Activated naive CD8-positive, alpha-beta T cell treated with anti-CD3 and anti-CD28 coated beads, Interleukin-2, amount 10 ng/mL, durations not matched to agents 7 days and 5 days (primary cell): ENCODE results near the gene LUC7L2. TPM values are rescaled to one million over a fixed set of nuclear protein-coding genes. Genes with fewer than 3 reads are reported as not detected.
"Not testable (repeated sequence)": the region's sequence is repeated elsewhere in the genome, so short reads cannot be mapped to it uniquely, and the experiment has no call there.

ENCODE experiments used
- ATAC-seq: fragments of 150-1000 bp; cut with Tn5 transposase; one replicate; pipeline ENCODE4 v1.10.0; 2021; ENCODE audit warnings: low read depth, moderate library complexity
- POLR2A ChIA-PET: fragments of 350-600 bp; sonication (Branson Sonifier 250); formaldehyde crosslinking; loops from one replicate; lab custom pipeline; 2021; ENCODE audit warnings: antibody characterized with exemption; lab: Charles Lee
- DNase-seq: peaks from one replicate; pipeline ENCODE4 v3.0.0; 2021
- H3K27ac Mint-ChIP-seq: one replicate; pipeline ENCODE4 v1.8.0; 2022; ENCODE audit warnings: mild to moderate bottlenecking, mixed read lengths
- H3K27me3 Mint-ChIP-seq: one replicate; pipeline ENCODE4 v1.8.0; 2022; ENCODE audit warnings: mild to moderate bottlenecking, moderate library complexity, mixed read lengths
- H3K36me3 Mint-ChIP-seq: one replicate; pipeline ENCODE4 v1.8.0; 2021; ENCODE audit warnings: mild to moderate bottlenecking, mixed read lengths
- H3K4me1 Mint-ChIP-seq: one replicate; pipeline ENCODE4 v1.8.0; 2021; ENCODE audit warnings: mixed read lengths
- H3K4me3 Mint-ChIP-seq: one replicate; pipeline ENCODE4 v1.8.0; 2022; ENCODE audit warnings: mild to moderate bottlenecking, moderate library complexity, mixed read lengths
- H3K9me3 Mint-ChIP-seq: one replicate; pipeline ENCODE4 v1.8.0; 2021; ENCODE audit warnings: mixed read lengths
- total RNA-seq, 2 experiments: library from RNA; stranded (reverse); gene quantifications; one replicate each; pipeline ENCODE4 v1.2.3, GENCODE V29; 2021

LUC7L2 gene
- total RNA-seq, 2 experiments from 2014 or later: 138 TPM

DNA sequence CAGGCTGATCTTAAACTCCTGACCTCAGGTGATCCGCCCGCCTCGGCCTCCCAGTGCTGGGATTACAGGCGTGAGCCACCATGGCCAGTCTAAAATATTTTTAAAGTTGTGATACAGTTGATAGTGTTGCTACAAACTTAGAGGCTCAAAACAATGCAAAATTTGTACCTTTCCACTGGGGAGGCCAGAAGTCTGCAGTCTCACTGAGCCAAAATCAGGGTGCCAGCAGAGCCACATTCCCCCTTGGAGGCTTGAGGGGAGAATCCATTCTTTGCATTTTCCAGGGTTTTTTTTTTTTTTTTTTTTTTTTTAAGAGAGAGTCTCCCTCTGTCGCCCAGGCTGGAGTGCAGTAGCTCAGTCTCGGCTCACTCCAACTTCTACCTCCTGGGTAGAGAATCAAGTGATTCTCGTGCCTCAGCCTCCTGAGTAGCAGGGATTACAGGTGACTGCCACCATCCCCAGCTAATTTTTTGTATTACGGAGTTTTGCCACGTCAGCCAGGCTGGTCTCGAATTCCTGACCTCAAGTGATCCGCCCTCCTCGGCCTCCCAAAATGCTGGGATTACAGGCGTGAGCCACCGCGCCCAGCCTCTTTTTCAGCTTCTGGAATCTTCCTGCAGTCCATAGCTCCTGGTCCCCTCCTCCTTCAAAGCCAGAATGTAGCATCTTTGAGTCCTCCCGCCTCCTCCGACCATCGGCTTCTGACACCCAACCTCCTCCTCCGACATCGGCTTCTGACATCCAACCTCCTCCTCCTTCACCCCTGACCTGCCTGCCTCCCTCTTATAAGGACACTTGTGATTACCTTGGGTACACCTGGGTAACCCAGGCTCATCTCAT is 86.6 kb downstream of the LUC7L2 start:
- no peak overlapping the region for H3K4me3 Mint-ChIP-seq

DNA sequence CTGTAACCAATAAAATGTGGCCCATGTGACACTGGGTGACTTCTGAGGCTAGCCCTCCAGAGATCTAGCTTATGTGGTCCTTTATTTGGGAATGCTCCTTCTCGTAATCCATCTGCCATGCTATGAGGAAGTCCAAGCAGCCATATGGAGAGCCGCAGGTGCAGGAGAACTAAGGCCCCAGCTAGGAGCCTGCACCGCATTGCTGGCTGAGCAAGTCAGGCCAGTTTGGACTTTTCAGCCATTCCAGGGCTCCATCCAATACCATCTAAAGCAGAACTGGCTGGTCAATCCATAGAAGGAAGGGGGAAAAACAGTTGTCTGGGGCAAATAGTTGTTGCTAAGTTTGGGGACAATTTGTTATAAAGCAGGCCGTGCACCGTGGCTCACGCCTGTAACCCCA is 91.2 kb downstream of the LUC7L2 start:
- H3K36me3 Mint-ChIP-seq: no peaks in the 10 kb centered on the region

More for the DNA sequence above, 86.6 kb downstream of the LUC7L2 start:
- H3K27ac Mint-ChIP-seq: no peak overlapping the region
- H3K36me3 Mint-ChIP-seq: no peaks in the 10 kb centered on the region
- no peak for ATAC-seq
- no peaks in the 10 kb centered on the region for H3K27me3 Mint-ChIP-seq
- no peak for DNase-seq
- H3K9me3 Mint-ChIP-seq: no peaks in the 10 kb centered on the region
- no peaks in the 10 kb centered on the region for H3K4me1 Mint-ChIP-seq
- POLR2A ChIA-PET: no interaction called here

DNA sequence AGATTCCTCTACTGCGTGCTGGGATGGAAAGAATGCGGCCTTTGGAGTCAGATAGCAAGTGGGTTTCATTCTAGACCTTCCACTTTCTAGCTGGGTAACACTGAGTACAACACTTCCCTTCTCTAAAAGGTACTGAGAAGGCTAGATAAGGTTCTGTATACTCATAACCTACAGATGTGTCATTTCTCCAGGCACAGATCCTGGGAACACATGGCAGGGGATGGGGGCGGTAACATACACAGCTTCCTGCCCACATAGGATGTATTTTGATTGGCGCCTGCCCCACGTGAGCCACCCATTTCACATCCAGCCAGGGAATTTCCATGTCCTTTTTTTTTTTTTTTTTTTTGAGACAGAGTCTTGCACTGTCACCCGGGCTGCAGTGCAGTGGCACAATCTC is 91.9 kb downstream of the LUC7L2 start:
- Mint-ChIP-seq H3K27ac (no peak overlapping the region), H3K4me1 (no peaks in the 10 kb centered on the region), H3K27me3 (no peaks in the 10 kb centered on the region), H3K9me3 (no peaks in the 10 kb centered on the region), H3K4me3 (no peak overlapping the region), H3K36me3 (no peaks in the 10 kb centered on the region)
- POLR2A ChIA-PET: no interaction called here
- ATAC-seq (no peak), DNase-seq (no peak)

More for the DNA sequence above, 91.2 kb downstream of the LUC7L2 start:
- ATAC-seq (no peak), DNase-seq (no peak)
- Mint-ChIP-seq H3K27ac (no peak overlapping the region), H3K4me3 (no peak overlapping the region), H3K9me3 (no peaks in the 10 kb centered on the region), H3K4me1 (no peaks in the 10 kb centered on the region), H3K27me3 (no peaks in the 10 kb centered on the region)
- POLR2A ChIA-PET: interaction anchor here (0.6 kb wide), 1 partner anchor 200 kb away, joined by 4 read pairs; no protein-coding TSS in a partner anchor

GRCh38 chr7:139452958-139453672 is 93.4 kb downstream of the LUC7L2 start:
- Mint-ChIP-seq H3K9me3 (no peaks in the 10 kb centered on the region), H3K27ac (no peak overlapping the region), H3K36me3 (no peaks in the 10 kb centered on the region), H3K4me1 (no peaks in the 10 kb centered on the region), H3K27me3 (no peaks in the 10 kb centered on the region), H3K4me3 (no peak overlapping the region)
- ATAC-seq (no peak), DNase-seq (no peak)
- POLR2A ChIA-PET: no interaction called here

DNA sequence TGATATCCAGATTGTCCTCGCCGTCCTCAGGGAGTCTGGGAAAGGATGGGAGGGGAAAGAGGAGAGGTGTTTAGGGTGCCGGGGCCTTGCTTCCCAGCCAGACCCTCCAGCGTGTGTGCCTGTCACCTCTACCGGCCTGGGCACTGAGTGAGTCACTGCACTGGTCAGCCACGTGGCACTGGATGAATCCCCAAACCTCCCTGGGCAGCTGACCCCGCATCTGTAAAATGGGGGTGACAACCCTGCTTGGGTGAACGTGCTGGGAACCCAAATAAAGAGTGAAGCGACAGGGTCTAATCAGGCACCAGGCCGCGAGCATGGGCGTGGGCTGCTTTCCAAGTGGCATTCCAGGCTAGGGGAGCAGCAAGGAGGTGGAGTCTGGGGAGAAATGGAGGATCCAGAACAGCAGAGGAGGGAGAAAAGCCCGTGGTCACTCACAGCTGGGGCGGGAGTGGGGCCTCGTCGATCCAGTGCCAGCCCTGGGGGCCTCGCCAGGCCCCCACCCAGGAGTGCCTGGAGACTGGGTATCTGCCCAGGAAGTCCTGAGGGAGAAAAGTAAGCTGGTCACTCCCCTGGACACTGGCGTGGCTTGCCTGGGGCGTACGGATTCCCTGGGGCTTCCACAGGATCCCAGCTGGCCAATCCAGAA is 94.1 kb downstream of the LUC7L2 start:
- H3K4me3 Mint-ChIP-seq: no peak overlapping the region
- DNase-seq (no peak), ATAC-seq (no peak)
- no peak overlapping the region for H3K27ac Mint-ChIP-seq
- POLR2A ChIA-PET: no interaction called here
- H3K4me1 Mint-ChIP-seq: no peaks in the 10 kb centered on the region
- no peaks in the 10 kb centered on the region for H3K27me3 Mint-ChIP-seq
- no peaks in the 10 kb centered on the region for H3K9me3 Mint-ChIP-seq
- H3K36me3 Mint-ChIP-seq: no peaks in the 10 kb centered on the region

DNA sequence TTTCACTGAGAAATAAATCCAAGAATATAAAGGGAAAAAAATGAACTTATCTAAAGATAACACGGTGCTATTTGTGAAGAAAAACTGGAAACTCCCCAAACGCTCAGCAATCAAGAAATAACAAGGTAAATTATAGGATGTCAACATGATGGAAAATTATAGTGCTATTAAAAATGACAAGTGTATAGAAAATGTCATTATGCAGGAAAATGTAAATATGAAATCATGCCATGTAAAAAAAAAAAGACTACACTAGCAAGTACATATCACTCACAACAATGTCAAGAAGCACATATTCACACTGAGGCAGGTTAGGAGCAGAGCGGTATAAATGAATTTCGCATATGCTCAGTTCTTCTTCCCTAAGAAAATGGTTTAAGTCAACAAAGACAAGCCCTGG is 96.1 kb downstream of the LUC7L2 start:
- Mint-ChIP-seq H3K27ac (no peak overlapping the region), H3K27me3 (no peaks in the 10 kb centered on the region), H3K4me1 (no peaks in the 10 kb centered on the region), H3K4me3 (no peak overlapping the region), H3K36me3 (no peaks in the 10 kb centered on the region), H3K9me3 (no peaks in the 10 kb centered on the region)
- ATAC-seq (no peak), DNase-seq (no peak)
- POLR2A ChIA-PET: no interaction called here

GRCh38 chr7:139456511-139456910 is 96.8 kb downstream of the LUC7L2 start:
- Mint-ChIP-seq H3K27me3 (no peaks in the 10 kb centered on the region), H3K27ac (no peak overlapping the region), H3K36me3 (no peaks in the 10 kb centered on the region), H3K9me3 (no peaks in the 10 kb centered on the region), H3K4me1 (no peaks in the 10 kb centered on the region), H3K4me3 (no peak overlapping the region)
- ATAC-seq (no peak), DNase-seq (no peak)
- POLR2A ChIA-PET: no interaction called here

GRCh38 chr7:139457153-139457946 is 97.7 kb downstream of the LUC7L2 start:
- no peak for DNase-seq
- H3K36me3 Mint-ChIP-seq: no peaks in the 10 kb centered on the region
- H3K9me3 Mint-ChIP-seq: no peaks in the 10 kb centered on the region
- no peaks in the 10 kb centered on the region for H3K27me3 Mint-ChIP-seq
- POLR2A ChIA-PET: no interaction called here
- no peak for ATAC-seq
- no peaks in the 10 kb centered on the region for H3K4me1 Mint-ChIP-seq
- no peak overlapping the region for H3K4me3 Mint-ChIP-seq
- H3K27ac Mint-ChIP-seq: no peak overlapping the region

- H3K27me3 Mint-ChIP-seq, ATAC-seq, H3K4me1 Mint-ChIP-seq, H3K27ac Mint-ChIP-seq, H3K9me3 Mint-ChIP-seq, POLR2A ChIA-PET, H3K36me3 Mint-ChIP-seq, DNase-seq, H3K4me3 Mint-ChIP-seq: not testable (repeated sequence)
These were observed 103.7 kb downstream of the LUC7L2 start for GRCh38 chr7:139463421-139463820.

DNA sequence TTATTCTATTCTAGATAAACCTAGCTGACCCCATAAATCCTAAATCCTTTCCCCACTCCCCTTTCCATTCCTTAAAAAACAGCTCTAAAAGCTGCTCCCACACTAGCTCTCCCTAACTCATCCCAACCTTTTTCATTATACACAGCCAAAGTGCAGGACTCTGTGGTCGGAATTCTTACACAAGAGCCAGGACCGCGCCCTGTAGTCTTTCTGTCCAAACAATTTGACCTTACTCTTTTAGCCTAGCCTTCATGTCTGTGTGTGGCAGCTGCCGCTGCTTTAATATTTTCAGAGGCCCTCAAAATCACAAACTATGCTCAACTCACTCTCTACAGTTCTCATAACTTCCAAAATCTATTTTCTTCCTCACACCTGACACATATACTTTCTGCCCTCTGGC is 104.8 kb downstream of the LUC7L2 start:
- H3K27me3 Mint-ChIP-seq, H3K36me3 Mint-ChIP-seq, H3K4me3 Mint-ChIP-seq, POLR2A ChIA-PET, H3K27ac Mint-ChIP-seq, ATAC-seq, H3K9me3 Mint-ChIP-seq, DNase-seq, H3K4me1 Mint-ChIP-seq: not testable (repeated sequence)

GRCh38 chr7:139465072-139465471 is 105.4 kb downstream of the LUC7L2 start:
- H3K27me3 Mint-ChIP-seq, H3K4me1 Mint-ChIP-seq, ATAC-seq, DNase-seq, H3K27ac Mint-ChIP-seq, H3K9me3 Mint-ChIP-seq, H3K36me3 Mint-ChIP-seq, POLR2A ChIA-PET, H3K4me3 Mint-ChIP-seq: not testable (repeated sequence)

- H3K36me3 Mint-ChIP-seq, POLR2A ChIA-PET, H3K4me1 Mint-ChIP-seq, DNase-seq, ATAC-seq, H3K4me3 Mint-ChIP-seq, H3K9me3 Mint-ChIP-seq, H3K27ac Mint-ChIP-seq, H3K27me3 Mint-ChIP-seq: not testable (repeated sequence)
These were observed 108.0 kb downstream of the LUC7L2 start for GRCh38 chr7:139467729-139468128.

- H3K4me1 Mint-ChIP-seq, H3K4me3 Mint-ChIP-seq, DNase-seq, H3K27ac Mint-ChIP-seq, POLR2A ChIA-PET, ATAC-seq, H3K9me3 Mint-ChIP-seq, H3K27me3 Mint-ChIP-seq, H3K36me3 Mint-ChIP-seq: not testable (repeated sequence)
These were observed 108.6 kb downstream of the LUC7L2 start for GRCh38 chr7:139468281-139468680.
